ENCODE results near the gene GFOD1.
A peak's percentile ranks its signal among the peaks of the same experiment; 100 is the strongest.

Gene GFOD1

DNA sequence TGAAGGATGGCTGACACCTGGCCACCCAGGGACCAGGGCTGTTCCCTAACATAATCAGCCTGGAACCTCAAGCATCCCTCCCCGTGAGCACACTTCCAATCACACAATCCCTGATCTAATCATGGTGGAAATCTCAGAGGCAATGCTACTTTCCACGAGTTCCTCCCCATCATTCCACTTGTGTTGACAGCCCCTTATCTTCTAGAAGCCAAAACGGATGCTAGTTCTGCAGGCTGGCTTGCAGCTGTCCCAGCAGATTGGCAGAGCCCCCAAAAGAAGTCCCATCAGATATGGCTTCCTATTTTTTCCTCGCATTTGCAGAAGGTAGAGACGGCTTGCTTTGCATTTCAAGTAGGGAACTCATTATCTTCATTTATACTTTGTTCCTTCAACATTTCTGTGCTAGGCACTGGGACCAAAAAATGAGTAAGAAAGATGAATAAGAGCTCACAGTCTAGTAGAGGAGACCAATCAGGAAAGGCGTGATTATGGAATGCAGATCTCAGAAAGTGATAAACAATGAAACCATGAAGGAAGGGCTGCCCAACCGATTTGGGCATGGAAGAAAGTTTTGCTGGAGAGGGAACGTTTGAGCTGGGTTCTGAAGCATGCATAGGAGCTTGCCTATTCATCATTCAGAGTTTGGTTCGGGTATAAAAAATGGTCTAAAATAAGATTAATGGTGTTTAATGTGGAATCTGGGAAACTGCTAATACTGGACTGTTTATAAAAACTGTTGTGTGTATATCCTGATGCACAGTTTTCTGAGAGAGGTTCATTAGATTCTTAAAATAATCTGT is 114.5 kb downstream of the GFOD1 start:
- DNase-seq: no peak

- no peak for DNase-seq
These were observed 115.3 kb downstream of the GFOD1 start for GRCh38 chr6:13372076-13372475.

- no peak for DNase-seq
These were observed 115.9 kb downstream of the GFOD1 start for GRCh38 chr6:13371421-13372072.

DNA sequence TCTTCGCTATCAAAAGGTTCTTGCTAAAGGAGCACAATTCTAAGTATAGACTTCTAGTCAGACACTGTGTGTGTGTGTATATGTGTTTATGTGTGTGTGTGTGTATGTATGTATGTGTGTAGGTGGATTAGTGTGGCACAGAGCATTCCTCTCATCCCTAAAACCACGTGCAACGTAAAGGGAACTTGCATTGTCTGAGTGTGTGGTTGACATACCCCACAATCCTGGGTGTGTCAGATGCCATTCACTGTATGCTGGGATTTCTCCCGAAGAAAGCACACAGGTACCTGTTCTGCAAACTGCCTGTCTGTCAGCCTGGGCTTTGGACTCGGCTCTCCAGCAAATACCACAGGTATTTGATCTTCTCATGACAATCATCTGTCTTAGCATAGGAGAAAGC is 116.8 kb downstream of the GFOD1 start:
- DNase-seq: no peak

- no peak for DNase-seq
These were observed 117.8 kb downstream of the GFOD1 start for GRCh38 chr6:13369591-13369990.

- no peak for DNase-seq
These were observed 118.7 kb downstream of the GFOD1 start for GRCh38 chr6:13368731-13369115.

- DNase-seq: no peak
These were observed 119.2 kb downstream of the GFOD1 start for GRCh38 chr6:13368079-13368730.

DNA sequence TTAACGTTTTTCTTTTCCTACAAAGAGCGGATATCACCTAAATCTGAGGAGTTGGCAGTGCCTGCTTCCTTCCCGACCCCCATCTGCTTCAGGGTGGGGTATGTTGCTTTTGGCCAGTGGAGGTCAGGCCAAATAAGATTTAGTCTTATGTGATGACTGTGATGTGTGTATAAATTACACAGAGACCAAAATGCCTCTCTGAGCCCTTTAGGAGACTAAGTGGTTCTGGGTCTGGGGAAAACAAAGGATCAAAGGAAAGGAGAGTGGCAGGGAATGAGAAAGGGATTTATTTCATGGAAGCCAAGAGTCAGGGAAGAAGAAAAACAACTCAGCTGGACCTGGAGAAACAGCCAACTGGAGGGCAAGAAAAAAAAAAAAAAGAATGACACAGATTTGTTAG is 120.0 kb downstream of the GFOD1 start:
- no peak for DNase-seq

DNA sequence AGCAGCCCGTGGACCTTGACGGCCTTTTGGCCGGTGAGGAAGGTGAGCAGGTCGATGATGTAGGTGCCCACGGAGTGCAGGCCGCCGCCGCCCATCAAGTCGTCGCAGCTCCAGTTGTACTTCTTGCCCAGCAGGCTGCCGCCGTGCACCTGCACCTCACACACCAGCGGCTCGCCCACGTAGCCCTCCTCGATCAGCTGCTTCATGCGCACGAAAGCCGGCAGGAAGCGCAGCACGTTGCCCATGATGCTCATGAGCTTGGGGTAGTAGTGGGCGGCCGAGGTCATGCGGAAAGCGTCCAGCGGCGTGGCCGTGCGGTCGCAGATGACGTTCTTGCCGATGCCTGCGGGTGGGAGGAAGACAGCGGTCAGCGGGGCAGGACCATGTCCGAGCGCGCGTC is 122.1 kb downstream of the GFOD1 start:
- no peak for DNase-seq

GRCh38 chr6:13364842-13365241 is 122.6 kb downstream of the GFOD1 start:
- DNase-seq: no peak

DNA sequence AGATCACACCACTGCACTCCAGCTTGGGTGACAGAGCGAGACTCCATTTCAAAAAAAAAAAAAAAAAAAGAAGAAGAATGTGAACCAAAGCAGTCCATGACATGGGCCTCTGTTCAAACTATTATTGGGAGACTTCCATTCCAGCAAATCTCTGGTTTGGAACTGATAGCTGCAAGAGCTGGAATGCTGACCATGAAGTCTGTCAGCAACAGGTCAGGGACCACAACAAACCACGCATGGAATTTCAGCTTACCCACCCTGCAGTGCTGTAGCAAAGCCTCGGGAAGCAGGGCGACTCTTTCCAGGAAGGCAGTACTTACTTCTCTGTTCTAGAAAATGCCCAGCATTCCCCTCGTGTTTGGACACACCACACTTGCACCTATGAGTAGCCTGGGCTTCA is 125.0 kb downstream of the GFOD1 start:
- DNase-seq: no peak

DNA sequence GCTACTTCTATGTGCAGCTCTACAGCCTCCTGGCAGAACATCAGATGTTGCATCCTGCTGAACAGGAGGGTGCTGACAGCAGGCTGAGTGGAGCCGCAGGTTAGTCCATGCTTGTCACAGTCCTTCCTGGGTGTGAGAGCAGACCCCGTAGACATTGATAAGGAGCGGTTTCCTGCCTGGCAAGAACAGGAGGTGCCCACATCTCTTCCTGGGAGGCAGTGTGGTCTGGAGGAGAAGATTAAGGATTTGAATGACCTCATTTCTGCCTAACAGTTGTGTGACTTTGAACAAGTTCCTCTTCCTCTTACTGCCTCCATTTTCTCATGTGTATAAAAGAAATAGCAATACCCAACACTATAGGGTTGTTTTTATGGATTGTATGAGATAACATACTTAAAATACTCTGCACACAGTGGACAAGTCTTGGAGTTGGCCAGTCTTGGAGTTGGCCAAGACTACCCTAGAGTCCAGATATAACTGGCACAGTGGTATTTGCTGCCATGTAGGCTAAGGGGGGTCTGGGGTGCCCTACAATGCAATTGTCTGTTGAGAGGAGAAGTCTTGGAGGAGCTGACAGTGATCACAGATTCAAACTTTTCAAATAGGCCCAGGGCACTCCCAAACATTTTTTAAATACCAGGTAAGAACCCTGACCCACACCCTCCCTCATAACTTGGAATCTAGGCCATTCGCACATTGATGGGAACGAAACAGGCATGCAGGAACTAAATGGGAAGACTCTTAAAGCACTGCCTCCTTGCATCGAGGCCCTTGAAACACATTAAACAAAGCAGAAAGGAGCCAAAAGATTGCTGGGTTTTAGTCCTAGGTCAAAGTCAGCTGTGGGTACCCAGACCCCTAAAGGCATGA is 126.5 kb downstream of the GFOD1 start:
- DNase-seq: no peak

DNA sequence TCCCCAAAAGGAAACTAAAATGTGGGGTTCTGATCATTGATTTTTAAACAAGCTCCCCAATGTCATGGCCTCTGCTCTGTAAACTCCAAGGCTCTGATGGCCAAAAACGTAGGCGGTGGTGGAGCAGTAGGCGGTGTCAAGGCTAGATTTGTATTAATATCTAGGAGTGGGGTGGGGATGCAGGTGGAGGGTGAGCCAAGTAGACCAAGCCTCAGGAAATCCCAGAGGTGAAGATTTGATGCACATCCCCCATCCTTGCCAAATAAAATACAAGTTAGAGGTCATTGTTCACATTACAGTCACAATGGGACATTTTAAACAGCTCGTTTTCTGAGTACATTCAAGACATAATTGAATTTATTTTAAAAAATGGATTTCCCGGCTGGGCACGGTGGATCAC is 128.1 kb downstream of the GFOD1 start:
- no peak for DNase-seq

DNA sequence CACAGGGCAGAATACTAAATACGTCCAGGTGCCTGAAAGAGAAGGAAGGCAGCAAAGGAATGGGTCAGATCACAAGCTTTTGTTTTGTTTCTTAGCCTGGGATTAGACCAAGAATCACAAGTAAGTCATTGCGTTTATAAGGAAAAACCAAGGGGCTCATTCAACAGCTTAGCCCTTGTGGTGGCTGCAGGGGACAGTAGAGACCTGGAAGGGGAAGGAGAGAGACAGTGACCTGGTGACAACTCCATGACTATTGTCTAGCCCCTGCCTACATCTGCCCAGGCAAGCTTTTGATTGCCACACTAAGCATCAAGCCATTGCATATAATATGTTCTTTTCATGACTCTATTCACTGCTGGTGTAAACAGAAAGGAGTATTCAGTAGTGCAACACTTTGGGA is 128.9 kb downstream of the GFOD1 start:
- DNase-seq: no peak

GRCh38 chr6:13357551-13358075 is 129.8 kb downstream of the GFOD1 start:
- no peak for DNase-seq

DNA sequence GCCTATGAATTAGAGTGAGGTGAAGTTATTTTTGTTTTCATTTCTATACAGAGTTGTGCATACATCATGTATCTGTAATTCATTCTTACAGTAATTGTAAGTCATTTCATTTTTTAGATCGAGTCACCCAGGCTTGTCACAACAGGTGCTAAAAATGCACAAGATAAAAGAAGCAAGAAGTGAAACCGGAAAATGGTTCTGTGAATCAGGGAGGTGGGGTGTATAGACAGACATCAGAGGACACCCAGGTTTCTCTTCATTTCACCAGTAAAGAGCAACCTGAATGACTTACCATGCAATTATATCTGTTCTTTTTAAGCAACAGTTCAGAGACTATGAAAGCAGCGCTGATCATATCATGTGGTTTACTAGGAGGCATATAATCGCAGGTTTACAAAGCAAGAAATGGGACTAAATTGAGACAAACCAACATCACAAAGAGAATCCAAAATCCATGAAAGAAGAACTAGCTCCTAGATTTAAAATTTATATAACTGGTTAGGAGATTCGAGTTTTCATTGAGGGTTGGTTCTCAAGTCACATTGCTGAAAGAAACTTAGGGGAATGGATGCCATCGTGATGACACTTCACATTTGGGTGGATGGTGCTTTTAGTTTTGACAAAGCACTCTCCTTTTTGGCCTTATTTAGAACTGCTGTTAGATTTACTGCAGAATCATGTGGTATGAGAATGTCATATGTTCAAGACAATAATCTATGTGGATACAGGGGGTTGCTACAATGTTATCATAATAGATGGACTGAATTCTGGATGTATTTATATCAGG is 131.2 kb downstream of the GFOD1 start:
- DNase-seq: peak in 2 of 5 donors; percentile 8 to 84

DNA sequence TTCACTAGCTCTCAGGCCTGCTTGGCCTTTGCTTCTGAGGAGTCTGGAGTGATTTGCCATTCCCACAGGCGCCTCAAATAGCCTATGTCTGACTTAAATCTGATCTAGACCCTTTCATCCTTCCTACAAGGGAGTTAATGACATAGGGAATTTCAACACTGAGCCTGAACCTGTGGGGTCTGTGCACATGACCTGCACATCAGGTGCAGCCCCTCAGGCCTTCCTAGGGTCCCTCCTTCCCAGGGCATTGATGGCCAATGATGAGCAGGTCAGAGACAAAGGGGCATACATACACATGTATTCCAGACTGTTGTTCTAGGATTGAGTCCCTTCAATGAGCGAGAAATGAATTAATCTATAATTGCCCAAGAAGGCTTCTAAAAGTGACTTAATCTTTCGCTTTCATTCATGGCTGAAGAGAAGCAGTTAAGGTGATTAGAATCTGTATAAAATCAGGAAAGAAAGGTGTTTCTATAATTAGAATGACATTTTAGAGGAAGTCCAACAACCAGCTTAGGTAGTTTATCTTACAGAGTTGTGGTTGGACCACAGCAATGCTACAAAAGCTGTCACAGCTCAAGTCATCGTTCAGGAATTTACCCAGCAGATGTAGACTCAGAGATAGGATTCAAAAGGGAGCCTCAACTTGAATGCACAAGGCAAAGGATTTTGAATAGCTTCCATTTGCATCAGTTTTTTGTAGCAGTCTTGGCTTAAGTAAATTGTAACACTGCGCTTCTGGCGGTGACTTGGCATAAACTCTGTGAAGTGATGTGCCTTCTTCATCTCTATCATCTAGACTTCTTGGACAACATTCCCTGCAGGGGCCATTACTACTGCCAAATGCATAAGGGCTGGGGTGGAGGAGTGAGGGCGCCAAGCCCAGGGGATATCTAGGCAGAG is 132.1 kb downstream of the GFOD1 start:
- peak in 1 of 5 donors; percentile 57 for DNase-seq

DNA sequence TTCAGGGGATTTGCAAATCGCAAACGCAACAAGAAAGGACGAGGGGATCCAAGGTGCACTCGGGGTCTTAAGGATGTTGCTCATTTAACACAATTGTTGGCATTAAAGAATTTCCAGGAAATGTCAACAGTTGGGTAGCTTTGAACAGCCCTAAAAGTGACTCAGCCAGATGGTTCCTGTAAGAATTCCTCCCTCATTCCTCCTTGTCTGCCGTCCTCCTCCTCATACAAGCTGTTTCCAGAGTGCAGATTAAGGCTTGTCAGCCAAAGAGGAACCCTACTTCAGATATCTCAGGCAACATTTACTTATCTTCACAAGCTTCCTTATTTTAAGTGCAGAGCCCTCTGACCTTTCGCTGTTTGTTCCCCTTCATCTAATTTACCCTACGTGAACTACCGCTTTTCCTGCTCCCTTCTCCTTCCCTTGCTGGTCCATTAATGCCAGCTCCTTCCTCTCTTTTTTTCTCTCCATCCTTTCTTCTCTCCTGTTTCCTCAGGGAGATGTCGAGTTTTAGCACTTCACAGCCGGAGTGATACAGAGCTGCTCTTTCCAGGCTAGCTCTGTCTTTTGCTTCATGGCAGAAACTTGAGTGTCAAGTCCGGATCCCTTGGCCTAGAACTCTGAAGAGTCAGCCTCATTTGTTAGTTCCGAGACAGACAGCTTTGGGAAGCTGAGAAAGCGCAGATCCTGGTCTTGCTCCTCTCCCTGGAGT is 132.9 kb downstream of the GFOD1 start:
- no peak for DNase-seq

- DNase-seq: no peak
These were observed 135.2 kb downstream of the GFOD1 start for GRCh38 chr6:13352165-13352564.

DNA sequence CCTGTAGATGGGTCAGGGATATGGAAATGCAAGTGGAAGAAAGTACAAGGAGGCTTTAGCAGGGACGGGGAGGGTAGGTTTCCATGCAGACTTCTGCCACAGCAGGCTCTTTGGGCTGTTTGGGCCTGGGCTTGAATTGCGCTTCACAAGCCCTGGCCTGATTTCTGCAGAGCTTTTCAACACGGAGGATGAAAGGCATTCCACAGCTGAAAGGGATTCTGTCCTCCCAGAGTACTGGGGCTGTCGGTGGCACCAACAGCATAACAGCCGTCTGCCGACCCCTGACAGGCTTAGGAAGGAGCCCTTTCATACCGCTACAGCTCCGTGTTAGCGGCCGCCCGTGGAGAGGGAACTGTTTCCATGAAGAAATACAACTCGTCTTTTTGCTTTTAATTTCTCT is 136.1 kb downstream of the GFOD1 start:
- DNase-seq: no peak
